ENCODE data around the gene ALOX15.

The ALOX15 gene

DNA sequence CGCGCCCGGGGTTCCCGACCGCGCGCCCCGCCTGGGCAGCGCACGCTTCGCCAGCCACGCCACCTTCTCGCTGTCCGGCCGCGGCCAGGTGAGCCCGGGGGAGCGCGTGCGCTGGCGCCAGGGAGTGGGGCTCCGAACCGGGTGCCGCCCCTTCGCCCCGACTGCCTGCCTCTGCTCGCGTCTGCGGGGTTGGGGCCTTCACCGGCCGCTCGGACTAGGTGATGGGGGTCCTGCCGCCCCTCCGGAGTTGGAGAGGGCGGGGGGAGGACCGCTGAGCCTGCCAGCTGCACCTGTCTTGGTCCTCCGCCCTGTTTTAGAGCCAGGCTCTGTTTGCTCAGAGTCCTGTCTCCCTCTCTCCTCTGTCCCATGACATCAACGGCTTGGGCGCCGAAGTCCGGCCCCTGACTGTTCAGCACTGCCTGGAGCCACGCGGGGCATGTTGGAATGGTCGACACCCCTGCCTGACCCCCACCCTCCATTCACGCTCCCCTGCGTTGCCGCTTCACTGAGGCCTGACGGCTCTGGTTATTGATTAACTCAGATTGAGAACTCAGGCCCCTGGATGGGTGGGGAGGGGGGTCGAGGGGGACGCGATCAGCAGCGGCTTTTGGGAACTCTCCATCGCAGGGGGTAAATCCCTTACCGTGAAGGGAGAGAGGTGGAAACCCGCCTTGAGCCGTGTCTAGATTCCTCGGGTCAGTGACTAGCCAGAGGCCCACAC lies 56.4 kb downstream of the ALOX15 start:
- peaks cover 11% of the 10 kb centered on the region for H3K4me1 ChIP-seq (ENCODE audit: control insufficient read depth, insufficient read depth, low read length)
- no peak overlapping the region for H3K9ac ChIP-seq (ENCODE audit: low read length in 2 of 2)
- H3K4me3 ChIP-seq (ENCODE audit: low read length in 2 of 2) = peak overlapping the region in 1 of 2 donors; percentile 67
- no peaks in the 10 kb centered on the region for H3K9me3 ChIP-seq (ENCODE audit: control insufficient read depth in 2 of 2, low read length in 2 of 2)
- peaks cover 27 to 39% of the 10 kb centered on the region in 2 donors for H3K27me3 ChIP-seq (ENCODE audit: control insufficient read depth in 1 of 2, insufficient read depth in 2 of 2, low read length in 2 of 2)
- no peaks in the 10 kb centered on the region for H3K36me3 ChIP-seq (ENCODE audit: control insufficient read depth in 2 of 2, insufficient read depth in 2 of 2, low read length in 2 of 2)
- no peak overlapping the region for H3K27ac ChIP-seq (ENCODE audit: low read length)

DNA sequence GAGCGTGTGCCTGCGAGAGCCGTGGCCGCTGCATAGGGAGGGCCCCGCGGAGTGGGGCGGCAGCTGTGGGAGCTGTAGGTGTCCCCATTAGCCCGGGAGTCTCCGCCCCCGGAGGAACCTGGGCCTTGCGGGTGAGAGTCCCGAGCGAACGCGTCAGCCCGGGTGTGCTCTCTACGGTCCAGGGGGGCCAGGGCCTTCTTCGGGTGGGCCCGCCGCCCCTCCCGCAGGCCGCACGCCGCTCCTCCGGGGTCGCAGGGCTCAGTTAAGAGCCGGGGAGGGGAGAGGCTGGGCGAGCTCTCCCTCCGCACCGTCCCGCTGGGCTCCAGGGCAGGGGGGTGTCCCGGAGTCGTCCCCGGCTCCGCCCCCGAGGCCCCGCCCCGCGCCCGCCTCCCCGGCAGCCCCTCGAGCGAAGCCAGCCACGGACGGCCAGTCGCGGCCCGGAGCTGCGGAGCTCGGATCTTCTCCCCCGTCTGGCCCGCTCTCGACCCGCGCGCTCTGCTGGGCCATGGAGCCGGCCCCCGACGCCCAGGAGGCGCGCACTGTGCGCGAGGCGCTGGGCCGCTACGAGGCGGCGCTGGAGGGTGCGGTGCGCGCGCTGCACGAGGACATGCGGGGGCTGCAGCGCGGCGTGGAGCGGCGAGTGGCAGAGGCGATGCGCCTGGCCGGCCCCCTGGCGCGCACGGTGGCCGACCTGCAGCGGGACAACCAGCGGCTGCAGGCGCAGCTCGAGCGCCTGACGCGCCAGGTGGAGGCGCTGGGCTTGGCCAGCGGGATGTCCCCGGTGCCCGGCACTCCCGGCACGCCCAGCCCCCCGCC lies 57.2 kb downstream of the ALOX15 start, which contains the start of gene SMTNL2:
SMTNL2 (plus strand) TSS at position 429 of the 816 bp plus-strand sequence; CDS start at position 506, 77 bp downstream.
- Histone ChIP-seq H3K9me3 (ENCODE audit: control insufficient read depth in 2 of 2, low read length in 2 of 2) (no peaks in the 10 kb centered on the region), H3K27ac (ENCODE audit: low read length) (no peak within 1 kb of the TSS), H3K36me3 (ENCODE audit: control insufficient read depth in 2 of 2, insufficient read depth in 2 of 2, low read length in 2 of 2) (no peaks in the 10 kb centered on the region), H3K4me1 (ENCODE audit: control insufficient read depth, insufficient read depth, low read length) (peaks cover 11% of the 10 kb centered on the region), H3K9ac (ENCODE audit: low read length in 2 of 2) (no peak within 1 kb of the TSS), H3K27me3 (ENCODE audit: control insufficient read depth in 1 of 2, insufficient read depth in 2 of 2, low read length in 2 of 2) (peaks cover 27 to 39% of the 10 kb centered on the region in 2 donors), H3K4me3 (ENCODE audit: low read length in 2 of 2) (peak within 1 kb of the TSS; percentile 51 to 67)

DNA sequence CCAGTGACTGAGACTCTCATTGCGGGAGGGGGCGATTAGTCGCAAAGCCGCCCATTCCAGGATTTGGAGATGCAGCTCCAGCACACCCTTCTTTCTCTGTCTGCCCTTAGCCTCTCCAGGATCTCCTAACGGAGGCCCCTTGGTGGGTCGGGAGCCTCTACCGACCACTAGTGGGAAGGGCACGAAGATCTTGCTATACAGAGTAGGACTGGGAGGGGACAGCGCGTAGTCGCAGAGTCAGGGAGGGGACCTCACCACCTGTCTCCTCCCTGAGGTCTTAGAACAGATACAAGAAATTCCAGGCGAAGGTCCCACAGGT lies 57.7 kb downstream of the ALOX15 start:
- Histone ChIP-seq H3K27ac (ENCODE audit: low read length) (no peak overlapping the region), H3K27me3 (ENCODE audit: control insufficient read depth in 1 of 2, insufficient read depth in 2 of 2, low read length in 2 of 2) (peaks cover 27 to 39% of the 10 kb centered on the region in 2 donors), H3K4me3 (ENCODE audit: low read length in 2 of 2) (peak overlapping the region; percentile 51 to 67), H3K9ac (ENCODE audit: low read length in 2 of 2) (no peak overlapping the region), H3K4me1 (ENCODE audit: control insufficient read depth, insufficient read depth, low read length) (peaks cover 11% of the 10 kb centered on the region), H3K9me3 (ENCODE audit: control insufficient read depth in 2 of 2, low read length in 2 of 2) (no peaks in the 10 kb centered on the region), H3K36me3 (ENCODE audit: control insufficient read depth in 2 of 2, insufficient read depth in 2 of 2, low read length in 2 of 2) (no peaks in the 10 kb centered on the region)

DNA sequence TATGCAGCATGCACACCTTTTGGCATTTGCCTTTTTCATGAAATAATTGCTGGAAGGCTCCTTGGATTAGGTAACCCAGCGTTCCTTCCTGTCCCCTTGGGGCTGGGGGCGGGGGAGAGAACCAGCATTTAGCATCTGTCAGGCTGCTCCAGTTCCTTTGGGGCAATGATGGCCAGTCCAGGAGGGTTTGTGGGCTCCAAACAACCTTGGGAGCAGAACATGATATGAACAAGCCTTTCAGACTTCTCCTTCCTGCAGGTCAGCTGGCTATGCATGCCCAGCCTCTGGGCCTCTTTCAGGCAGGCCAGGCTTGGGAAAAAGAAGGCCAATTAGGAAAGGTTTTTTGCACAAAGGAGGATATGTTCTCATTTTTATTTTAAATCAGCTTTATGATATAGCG lies 58.3 kb downstream of the ALOX15 start:
- no peak overlapping the region for H3K27ac ChIP-seq (ENCODE audit: low read length)
- H3K36me3 ChIP-seq (ENCODE audit: control insufficient read depth in 2 of 2, insufficient read depth in 2 of 2, low read length in 2 of 2) = no peaks in the 10 kb centered on the region
- H3K9me3 ChIP-seq (ENCODE audit: control insufficient read depth in 2 of 2, low read length in 2 of 2) = no peaks in the 10 kb centered on the region
- peaks cover 27 to 39% of the 10 kb centered on the region in 2 donors for H3K27me3 ChIP-seq (ENCODE audit: control insufficient read depth in 1 of 2, insufficient read depth in 2 of 2, low read length in 2 of 2)
- H3K4me1 ChIP-seq (ENCODE audit: control insufficient read depth, insufficient read depth, low read length) = peaks cover 11% of the 10 kb centered on the region
- no peak overlapping the region for H3K4me3 ChIP-seq (ENCODE audit: low read length in 2 of 2)
- no peak overlapping the region for H3K9ac ChIP-seq (ENCODE audit: low read length in 2 of 2)

DNA sequence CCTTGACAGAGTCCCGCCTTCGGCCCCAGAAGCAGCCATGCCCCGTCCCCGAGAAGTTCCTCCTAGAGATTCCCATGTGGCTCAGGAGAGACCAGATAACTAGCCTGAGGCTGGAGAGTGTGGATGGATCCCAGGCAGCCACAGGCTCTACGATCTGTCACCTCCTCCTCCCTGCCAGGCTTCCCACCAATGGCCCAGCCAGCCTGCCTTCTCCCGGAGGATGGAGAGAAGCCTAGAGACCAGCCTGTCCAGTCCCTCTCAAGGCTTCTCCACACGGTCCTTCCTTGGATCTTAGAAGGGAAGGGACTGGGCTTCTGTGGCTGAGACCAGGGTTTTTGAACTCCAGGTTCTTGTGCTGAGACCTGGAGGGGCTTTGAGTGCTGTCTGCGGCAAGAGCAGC lies 58.8 kb downstream of the ALOX15 start:
- H3K9ac ChIP-seq (ENCODE audit: low read length in 2 of 2) = no peak overlapping the region
- no peak overlapping the region for H3K27ac ChIP-seq (ENCODE audit: low read length)
- peaks cover 27 to 39% of the 10 kb centered on the region in 2 donors for H3K27me3 ChIP-seq (ENCODE audit: control insufficient read depth in 1 of 2, insufficient read depth in 2 of 2, low read length in 2 of 2)
- H3K4me1 ChIP-seq (ENCODE audit: control insufficient read depth, insufficient read depth, low read length) = peaks cover 11% of the 10 kb centered on the region
- no peaks in the 10 kb centered on the region for H3K9me3 ChIP-seq (ENCODE audit: control insufficient read depth in 2 of 2, low read length in 2 of 2)
- H3K36me3 ChIP-seq (ENCODE audit: control insufficient read depth in 2 of 2, insufficient read depth in 2 of 2, low read length in 2 of 2) = no peaks in the 10 kb centered on the region
- no peak overlapping the region for H3K4me3 ChIP-seq (ENCODE audit: low read length in 2 of 2)

DNA sequence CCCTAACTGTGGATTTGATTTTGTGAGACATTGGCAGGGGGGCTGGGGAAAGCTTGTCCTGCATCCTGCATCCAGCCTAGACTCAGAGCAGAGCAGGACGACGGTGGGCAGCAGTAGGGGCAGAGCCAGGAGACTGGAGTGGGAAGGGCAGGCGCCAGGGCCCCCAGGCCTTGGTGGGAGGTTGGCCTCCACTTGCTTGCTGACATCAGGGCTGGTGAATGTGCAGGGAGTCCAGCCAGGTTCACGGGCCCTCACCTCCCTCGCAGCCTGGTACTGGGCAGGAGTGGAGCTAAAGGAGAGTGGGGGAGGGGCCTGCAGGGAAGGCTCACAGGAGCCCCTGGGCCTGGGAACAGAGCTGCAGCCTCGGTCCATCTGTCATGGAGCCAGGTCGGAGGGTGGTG lies 59.4 kb downstream of the ALOX15 start:
- Histone ChIP-seq H3K27me3 (ENCODE audit: control insufficient read depth in 1 of 2, insufficient read depth in 2 of 2, low read length in 2 of 2) (peaks cover 27 to 39% of the 10 kb centered on the region in 2 donors), H3K9ac (ENCODE audit: low read length in 2 of 2) (no peak overlapping the region), H3K36me3 (ENCODE audit: control insufficient read depth in 2 of 2, insufficient read depth in 2 of 2, low read length in 2 of 2) (no peaks in the 10 kb centered on the region), H3K9me3 (ENCODE audit: control insufficient read depth in 2 of 2, low read length in 2 of 2) (no peaks in the 10 kb centered on the region), H3K4me3 (ENCODE audit: low read length in 2 of 2) (no peak overlapping the region), H3K27ac (ENCODE audit: low read length) (no peak overlapping the region), H3K4me1 (ENCODE audit: control insufficient read depth, insufficient read depth, low read length) (peaks cover 11% of the 10 kb centered on the region)

Data from stomach smooth muscle (tissue), 2 donors.